Neutrophil (primary cell): ENCODE measurements around the gene SRD5A3.

Experiments used
- H3K27ac ChIP-seq: fragments of 200-600 bp; sonication (generic); 2 replicates; pipeline ENCODE4 v1.5.1; 2016; ENCODE audit warnings: mild to moderate bottlenecking, moderate library complexity
- H3K27me3 ChIP-seq: fragments of 200-600 bp; sonication (generic); 2 replicates; pipeline ENCODE4 v1.6.0; 2016; ENCODE audit warnings: mild to moderate bottlenecking
- H3K36me3 ChIP-seq: fragments of 200-600 bp; sonication (generic); 2 replicates; pipeline ENCODE4 v1.5.1; 2017
- H3K4me1 ChIP-seq, 2 experiments: fragments of 200-600 bp in 1 of 2; sonication (generic) in 1 of 2; 1 replicate in 1 of 2; 2 replicates in 1 of 2; pipeline versions ENCODE4 v1.5.1 to v1.6.1; 2013 to 2016; ENCODE audit warnings: low read depth in 1 of 2, low read length in 1 of 2, mild to moderate bottlenecking in 1 of 2, moderate library complexity in 1 of 2; ENCODE audit not compliant: control insufficient read depth in 1 of 2, insufficient read depth in 1 of 2
- H3K4me3 ChIP-seq, 2 experiments: fragments of 200-600 bp in 1 of 2; sonication (generic) in 1 of 2; 1 replicate in 1 of 2; 2 replicates in 1 of 2; pipeline ENCODE4 v1.5.1; 2013 to 2016; ENCODE audit warnings: low read depth in 1 of 2, low read length in 1 of 2, mild to moderate bottlenecking in 1 of 2, moderate library complexity in 1 of 2
- H3K9me3 ChIP-seq: fragments of 200-600 bp; sonication (generic); 2 replicates; pipeline ENCODE4 v1.5.1; 2016
- TF ChIP-seq, protein P1 (sequence below): fragments of 200-600 bp; sonication (generic); IDR thresholded peaks from 2 replicates; pipeline ENCODE4 v1.5.1; 2016; ENCODE audit warnings: antibody characterized with exemption

The SRD5A3 gene

DNA sequence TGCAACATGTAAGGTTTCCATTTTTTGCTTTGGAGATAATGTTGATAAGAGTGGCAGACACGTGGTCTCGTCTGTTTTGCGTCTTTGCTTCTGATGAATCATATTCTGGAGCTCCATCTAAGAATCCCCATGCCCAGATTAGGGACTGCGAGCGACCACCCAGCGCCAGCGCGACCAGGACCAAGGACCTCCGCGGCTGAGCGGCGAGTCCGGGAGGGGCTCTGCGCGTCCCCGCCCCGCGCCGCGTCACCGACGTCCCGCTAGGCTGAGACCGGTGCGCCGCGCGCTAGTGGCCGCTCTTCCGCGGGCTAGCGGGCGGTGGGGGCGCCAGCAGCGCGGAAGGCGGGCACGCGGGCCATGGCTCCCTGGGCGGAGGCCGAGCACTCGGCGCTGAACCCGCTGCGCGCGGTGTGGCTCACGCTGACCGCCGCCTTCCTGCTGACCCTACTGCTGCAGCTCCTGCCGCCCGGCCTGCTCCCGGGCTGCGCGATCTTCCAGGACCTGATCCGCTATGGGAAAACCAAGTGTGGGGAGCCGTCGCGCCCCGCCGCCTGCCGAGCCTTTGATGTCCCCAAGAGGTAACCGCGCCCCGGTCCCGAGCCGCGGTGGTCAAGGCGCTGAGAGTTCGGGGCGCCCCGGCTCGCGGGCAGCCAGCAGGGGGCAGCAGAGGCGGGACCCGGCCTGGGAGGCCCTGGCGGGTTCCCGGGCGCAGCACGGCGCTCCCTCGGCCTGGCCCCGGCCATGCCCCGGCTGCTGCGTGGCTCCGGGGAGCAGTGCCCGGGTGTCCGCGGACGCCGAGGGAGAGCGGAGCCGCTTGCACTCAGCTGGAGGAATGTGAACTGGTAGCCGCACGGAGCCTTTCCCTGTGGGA is at the start of gene SRD5A3:
TSS of gene SRD5A3 (plus strand) at position 263 of the 871 bp plus-strand sequence. CDS start at position 358, 95 bp downstream.
- no peaks in the 10 kb centered on the region for H3K36me3 ChIP-seq
- H3K27ac ChIP-seq = peak within 1 kb of the TSS; percentile 59
- peaks cover 11% of the 10 kb centered on the region for H3K27me3 ChIP-seq
- TF ChIP-seq, protein P1, sequence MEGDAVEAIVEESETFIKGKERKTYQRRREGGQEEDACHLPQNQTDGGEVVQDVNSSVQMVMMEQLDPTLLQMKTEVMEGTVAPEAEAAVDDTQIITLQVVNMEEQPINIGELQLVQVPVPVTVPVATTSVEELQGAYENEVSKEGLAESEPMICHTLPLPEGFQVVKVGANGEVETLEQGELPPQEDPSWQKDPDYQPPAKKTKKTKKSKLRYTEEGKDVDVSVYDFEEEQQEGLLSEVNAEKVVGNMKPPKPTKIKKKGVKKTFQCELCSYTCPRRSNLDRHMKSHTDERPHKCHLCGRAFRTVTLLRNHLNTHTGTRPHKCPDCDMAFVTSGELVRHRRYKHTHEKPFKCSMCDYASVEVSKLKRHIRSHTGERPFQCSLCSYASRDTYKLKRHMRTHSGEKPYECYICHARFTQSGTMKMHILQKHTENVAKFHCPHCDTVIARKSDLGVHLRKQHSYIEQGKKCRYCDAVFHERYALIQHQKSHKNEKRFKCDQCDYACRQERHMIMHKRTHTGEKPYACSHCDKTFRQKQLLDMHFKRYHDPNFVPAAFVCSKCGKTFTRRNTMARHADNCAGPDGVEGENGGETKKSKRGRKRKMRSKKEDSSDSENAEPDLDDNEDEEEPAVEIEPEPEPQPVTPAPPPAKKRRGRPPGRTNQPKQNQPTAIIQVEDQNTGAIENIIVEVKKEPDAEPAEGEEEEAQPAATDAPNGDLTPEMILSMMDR = peak; percentile 82
- H3K4me1 ChIP-seq = peaks cover 20 to 21% of the 10 kb centered on the region in 2 experiments
- H3K4me3 ChIP-seq = peak within 1 kb of the TSS; percentile 67 to 78
- H3K9me3 ChIP-seq = no peaks in the 10 kb centered on the region

DNA sequence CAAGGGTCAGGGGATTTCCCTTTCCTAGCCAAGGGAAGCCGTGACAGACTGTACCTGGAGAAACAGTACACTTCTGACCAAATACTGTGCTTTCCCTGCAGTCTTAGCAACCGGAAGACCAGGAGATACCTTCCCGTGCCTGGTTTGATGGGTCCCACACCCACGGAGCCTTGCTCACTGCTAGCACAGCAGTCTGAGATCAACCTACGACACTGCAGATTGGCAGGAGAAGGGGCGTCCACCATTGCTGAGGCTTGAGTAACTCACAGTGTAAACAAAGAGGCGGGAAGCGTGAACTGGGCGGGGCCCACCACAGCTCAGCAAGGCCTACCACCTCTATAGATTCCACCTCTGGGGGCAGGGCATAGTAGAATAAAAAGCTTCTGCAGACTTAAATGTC is 48.7 kb upstream of the SRD5A3 start:
- no peaks in the 10 kb centered on the region for H3K36me3 ChIP-seq
- H3K4me1 ChIP-seq = no peaks in the 10 kb centered on the region
- H3K4me3 ChIP-seq = no peak overlapping the region
- no peaks in the 10 kb centered on the region for H3K27me3 ChIP-seq
- no peak overlapping the region for H3K27ac ChIP-seq
- no peaks in the 10 kb centered on the region for H3K9me3 ChIP-seq
- TF ChIP-seq, protein P1 = no peak

DNA sequence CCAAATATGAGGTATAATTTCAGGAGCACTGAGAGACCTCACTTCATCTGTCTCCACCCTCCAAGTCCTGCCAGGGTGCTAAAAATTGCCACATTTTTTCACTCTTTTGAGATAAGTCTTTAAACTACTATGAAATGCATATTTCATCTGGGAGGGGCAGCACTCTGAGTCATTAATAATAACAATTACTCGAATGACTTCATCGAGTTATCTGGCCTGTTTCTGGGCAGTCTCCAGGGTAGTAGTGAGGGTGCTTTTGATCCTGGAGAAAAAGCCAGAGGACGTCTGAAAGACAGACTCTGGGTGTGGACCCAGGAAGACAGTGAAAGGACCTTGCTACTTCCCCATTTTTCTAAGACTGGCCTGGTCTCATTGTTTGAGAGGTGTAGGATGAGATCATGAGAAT is 42.3 kb upstream of the SRD5A3 start:
- Histone ChIP-seq H3K9me3 (no peaks in the 10 kb centered on the region), H3K4me1 (no peaks in the 10 kb centered on the region), H3K4me3 (no peak overlapping the region), H3K27me3 (no peaks in the 10 kb centered on the region), H3K27ac (no peak overlapping the region), H3K36me3 (no peaks in the 10 kb centered on the region)
- TF ChIP-seq, protein P1 = no peak

DNA sequence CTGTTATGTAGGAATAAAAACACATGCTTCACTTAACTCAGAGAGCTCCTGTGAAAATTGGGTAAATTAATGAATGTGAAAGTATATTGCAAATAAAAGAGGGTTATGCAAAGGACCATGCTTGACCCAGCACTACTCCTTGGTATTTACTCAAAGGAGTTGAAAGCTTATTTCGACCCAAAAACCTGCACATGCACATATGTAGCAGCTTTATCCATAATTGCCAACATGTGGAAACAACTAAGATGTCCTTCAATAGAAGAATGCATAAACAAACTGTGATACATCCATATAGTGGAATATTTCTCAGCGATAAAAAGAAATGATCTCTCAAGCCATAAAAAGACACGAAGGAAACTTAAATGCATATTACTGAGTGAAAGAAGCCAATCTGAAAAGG is 41.7 kb upstream of the SRD5A3 start:
- no peaks in the 10 kb centered on the region for H3K4me1 ChIP-seq
- TF ChIP-seq, protein P1 = no peak
- H3K27ac ChIP-seq = no peak overlapping the region
- no peaks in the 10 kb centered on the region for H3K36me3 ChIP-seq
- no peak overlapping the region for H3K4me3 ChIP-seq
- H3K9me3 ChIP-seq = no peaks in the 10 kb centered on the region
- H3K27me3 ChIP-seq = no peaks in the 10 kb centered on the region

DNA sequence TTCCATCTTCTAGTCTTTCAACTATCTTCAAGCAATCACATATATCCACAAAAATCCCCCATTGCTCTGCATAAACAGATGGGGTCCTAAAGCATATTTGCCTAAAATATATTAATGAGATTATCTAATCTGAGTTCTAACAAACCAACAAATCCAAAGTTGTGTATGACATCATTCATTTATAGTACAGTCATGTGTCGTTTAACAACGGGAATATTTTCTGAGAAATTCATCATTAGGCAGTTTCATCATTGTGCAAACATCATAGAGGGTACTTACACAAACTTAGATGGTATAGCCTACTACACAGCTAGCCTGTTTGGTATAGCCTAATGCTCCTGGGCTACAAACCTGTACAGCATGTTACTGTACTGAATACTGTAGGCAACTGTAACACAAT is 38.0 kb upstream of the SRD5A3 start:
- Histone ChIP-seq H3K27ac (no peak overlapping the region), H3K9me3 (no peaks in the 10 kb centered on the region), H3K4me3 (no peak overlapping the region), H3K27me3 (no peaks in the 10 kb centered on the region), H3K4me1 (no peaks in the 10 kb centered on the region), H3K36me3 (no peaks in the 10 kb centered on the region)
- TF ChIP-seq, protein P1 = no peak
